Kidney (tissue), 14 donors: ENCODE data around the gene TPK1. TPM values are rescaled to one million over a fixed set of nuclear protein-coding genes. Genes with fewer than 3 reads are reported as not detected.

ENCODE experiments used
- DNase-seq, 5 donors: peaks; one replicate each; pipeline ENCODE4 v3.0.0-alpha.2; 2013 to 2020
- FAIRE-seq: peaks from 2 replicates; lab custom pipeline; 2012; peaks lifted over from hg19 to GRCh38; lab: Jason Lieb, UNC
- H3K27ac ChIP-seq, 2 donors: one replicate each; pipeline ENCODE4 v1.7.0; 2013; ENCODE audit warnings: low read depth in 2 of 2, low read length in 2 of 2, inconsistent platforms in 1 of 2
- H3K27me3 ChIP-seq: one replicate; pipeline ENCODE4 v1.7.1; 2013; ENCODE audit warnings: low read length, inconsistent platforms; ENCODE audit not compliant: control insufficient read depth, insufficient read depth
- H3K36me3 ChIP-seq, 3 donors: one replicate each; pipeline versions ENCODE4 v1.7.0 to v1.7.1; 2013; ENCODE audit warnings: low read length in 3 of 3, control low read depth in 1 of 3, inconsistent platforms in 1 of 3; ENCODE audit not compliant: insufficient read depth in 3 of 3, control insufficient read depth in 2 of 3
- H3K4me1 ChIP-seq, 3 donors: one replicate each; pipeline versions ENCODE4 v1.7.0 to v1.7.1; 2013; ENCODE audit warnings: low read length in 3 of 3, inconsistent platforms in 1 of 3, low read depth in 1 of 3; ENCODE audit not compliant: control insufficient read depth in 2 of 3, insufficient read depth in 2 of 3
- H3K4me3 ChIP-seq, 3 donors: one replicate each; pipeline versions ENCODE4 v1.7.0 to v1.8.1; 2013; ENCODE audit warnings: low read length in 3 of 3, control low read depth in 1 of 3, inconsistent platforms in 1 of 3
- H3K9ac ChIP-seq, 3 donors: one replicate each; pipeline versions ENCODE4 v1.7.0 to v1.7.1; 2013; ENCODE audit warnings: low read length in 3 of 3, control low read depth in 1 of 3, inconsistent platforms in 1 of 3
- H3K9me3 ChIP-seq, 3 donors: one replicate each; pipeline versions ENCODE4 v1.7.0 to v1.7.1; 2013; ENCODE audit warnings: low read length in 3 of 3, control low read depth in 1 of 3, inconsistent platforms in 1 of 3; ENCODE audit not compliant: control insufficient read depth in 2 of 3, insufficient read depth in 1 of 3
- intact Hi-C: fragments of 100-400 bp; cut with DNase I; formaldehyde crosslinking; loops from one replicate; pipeline ENCODE4 v1.11.1; 2022
- polyA plus RNA-seq: library from polyadenylated mRNA; stranded (reverse); fragments of 350-450 nt; fragmentation: Illumina TruSeq; extraction: RNeasy Lipid Tissue Mini Kit (QIAGEN cat#74804); gene quantifications from one replicate; pipeline ENCODE4 v1.2.3, GENCODE V29; 2014; ENCODE audit warnings: low read depth, low replicate concordance; ENCODE audit not compliant: insufficient read depth
- total RNA-seq: library from RNA; stranded (reverse); fragmentation: NEBNext Ultra II Directional; extraction: Animal tissue kit (Norgen Biotek cat#: 25700); gene quantifications from one replicate; pipeline ENCODE4 v1.2.1, GENCODE V29; 2021
- TF ChIP-seq, protein P1 (sequence below): IDR thresholded peaks from 3 replicates; pipeline ENCODE4 v1.5.1; 2012; ENCODE audit warnings: mild to moderate bottlenecking, moderate library complexity, borderline replicate concordance; ENCODE audit not compliant: insufficient read depth; ENCODE audit errors: extremely low read depth
- donor health status: control.
- donor health status: control.
- donor health status: control.
- donor health status: control.
- donor health status: control.
- donor health status: DM: yes; HTN: yes; CAD: no.
- donor health status: Normal renal cell carcinoma (clear cell type).

TPK1 gene
- total and polyA plus RNA-seq, 2 donors from 2014 or later, result 5.3 to 15.5 TPM

GRCh38 chr7:144518360-144518759 is 317.5 kb downstream of the TPK1 start:
- no peak overlapping the region for H3K27ac ChIP-seq
- intact Hi-C loops, result no loop called here
- TF ChIP-seq, protein P1, sequence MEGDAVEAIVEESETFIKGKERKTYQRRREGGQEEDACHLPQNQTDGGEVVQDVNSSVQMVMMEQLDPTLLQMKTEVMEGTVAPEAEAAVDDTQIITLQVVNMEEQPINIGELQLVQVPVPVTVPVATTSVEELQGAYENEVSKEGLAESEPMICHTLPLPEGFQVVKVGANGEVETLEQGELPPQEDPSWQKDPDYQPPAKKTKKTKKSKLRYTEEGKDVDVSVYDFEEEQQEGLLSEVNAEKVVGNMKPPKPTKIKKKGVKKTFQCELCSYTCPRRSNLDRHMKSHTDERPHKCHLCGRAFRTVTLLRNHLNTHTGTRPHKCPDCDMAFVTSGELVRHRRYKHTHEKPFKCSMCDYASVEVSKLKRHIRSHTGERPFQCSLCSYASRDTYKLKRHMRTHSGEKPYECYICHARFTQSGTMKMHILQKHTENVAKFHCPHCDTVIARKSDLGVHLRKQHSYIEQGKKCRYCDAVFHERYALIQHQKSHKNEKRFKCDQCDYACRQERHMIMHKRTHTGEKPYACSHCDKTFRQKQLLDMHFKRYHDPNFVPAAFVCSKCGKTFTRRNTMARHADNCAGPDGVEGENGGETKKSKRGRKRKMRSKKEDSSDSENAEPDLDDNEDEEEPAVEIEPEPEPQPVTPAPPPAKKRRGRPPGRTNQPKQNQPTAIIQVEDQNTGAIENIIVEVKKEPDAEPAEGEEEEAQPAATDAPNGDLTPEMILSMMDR, result no peak
- no peaks in the 10 kb centered on the region for H3K9me3 ChIP-seq
- H3K4me3 ChIP-seq, result no peak overlapping the region
- FAIRE-seq (no peak), DNase-seq (no peak)
- no peak overlapping the region for H3K9ac ChIP-seq
- H3K4me1 ChIP-seq, result no peaks in the 10 kb centered on the region
- H3K36me3 ChIP-seq, result no peaks in the 10 kb centered on the region
- no peaks in the 10 kb centered on the region for H3K27me3 ChIP-seq

DNA sequence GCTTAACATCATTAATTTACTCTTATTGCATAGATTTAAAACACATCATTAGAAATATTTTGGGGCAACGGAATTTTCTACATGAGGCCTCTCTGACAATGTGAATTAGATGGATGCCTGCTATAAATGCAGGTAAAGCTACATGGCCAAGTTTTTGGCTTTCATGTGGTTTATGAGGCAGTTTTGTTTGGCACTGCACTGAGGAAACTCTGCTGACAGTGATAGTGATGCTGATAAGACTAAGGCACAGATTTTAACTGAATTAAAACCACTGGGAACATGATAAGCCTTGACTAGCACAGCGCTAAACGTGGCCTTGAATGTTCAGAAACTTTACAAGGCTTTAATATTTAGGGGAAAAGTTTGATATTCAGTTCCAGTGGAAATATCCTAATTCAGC is 318.1 kb downstream of the TPK1 start:
- no peak overlapping the region for H3K4me3 ChIP-seq
- no peak for DNase-seq
- intact Hi-C loops, result no loop called here
- no peaks in the 10 kb centered on the region for H3K4me1 ChIP-seq
- no peak overlapping the region for H3K9ac ChIP-seq
- no peak overlapping the region for H3K27ac ChIP-seq
- no peaks in the 10 kb centered on the region for H3K27me3 ChIP-seq
- H3K9me3 ChIP-seq, result no peaks in the 10 kb centered on the region
- no peak for FAIRE-seq
- no peaks in the 10 kb centered on the region for H3K36me3 ChIP-seq
- TF ChIP-seq, protein P1, result no peak

- DNase-seq, result no peak
- Histone ChIP-seq H3K9me3 (no peaks in the 10 kb centered on the region), H3K36me3 (no peaks in the 10 kb centered on the region), H3K27ac (no peak overlapping the region), H3K4me1 (no peaks in the 10 kb centered on the region), H3K4me3 (no peak overlapping the region), H3K27me3 (no peaks in the 10 kb centered on the region), H3K9ac (no peak overlapping the region)
- intact Hi-C loops, result no loop called here
- TF ChIP-seq, protein P1, result no peak
- no peak for FAIRE-seq
Measured at GRCh38 chr7:144516729-144517525, 318.9 kb downstream of the TPK1 start.

- DNase-seq (peak in 3 of 5 donors; percentile 49 to 83 (median 78)), FAIRE-seq (no peak)
- intact Hi-C loops, result no loop called here
Measured at GRCh38 chr7:144513334-144513733, 322.5 kb downstream of the TPK1 start.

More at GRCh38 chr7:144513334-144513733, 322.5 kb downstream of the TPK1 start:
- Histone ChIP-seq H3K27ac (no peak overlapping the region), H3K9ac (no peak overlapping the region), H3K27me3 (no peaks in the 10 kb centered on the region), H3K4me3 (no peak overlapping the region), H3K36me3 (no peaks in the 10 kb centered on the region), H3K9me3 (no peaks in the 10 kb centered on the region), H3K4me1 (no peaks in the 10 kb centered on the region)
- TF ChIP-seq, protein P1, result no peak
